PFSK-1 (cell line): Measurements from ENCODE around the gene SLC17A2.

Experiments
- FOXP2 ChIP-seq: optimal IDR thresholded peaks from 2 replicates; pipeline ENCODE3; 2011; ENCODE audit warnings: borderline replicate concordance, control low read depth, inconsistent platforms; ENCODE audit not compliant: insufficient read depth; ENCODE audit errors: extremely low read length, extremely low read depth
- POLR2AphosphoS5 ChIP-seq: IDR thresholded peaks from 2 replicates; pipeline ENCODE4 v1.6.1; 2012; ENCODE audit warnings: low read depth, mild to moderate bottlenecking, control low read depth, low read length, moderate library complexity
- SIN3A ChIP-seq: IDR thresholded peaks from 2 replicates; pipeline ENCODE4 v1.6.1; 2012; ENCODE audit warnings: mild to moderate bottlenecking, low read length, moderate library complexity, borderline replicate concordance; ENCODE audit not compliant: insufficient read depth
- TAF1 ChIP-seq: IDR thresholded peaks from 2 replicates; pipeline ENCODE4 v1.6.1; 2012; ENCODE audit warnings: low read length, control low read depth, borderline replicate concordance; ENCODE audit not compliant: insufficient read depth
- TF ChIP-seq, protein P1 (sequence below), 2 experiments: IDR thresholded peaks; 2 replicates each; pipeline versions ENCODE4 v1.6.1 to v1.8.0; 2011 to 2012; ENCODE audit warnings: low read depth in 2 of 2, low read length in 2 of 2, control low read depth in 1 of 2, inconsistent platforms in 1 of 2, mild to moderate bottlenecking in 1 of 2, moderate library complexity in 1 of 2; ENCODE audit not compliant: insufficient read depth in 1 of 2

SLC17A2 gene

DNA sequence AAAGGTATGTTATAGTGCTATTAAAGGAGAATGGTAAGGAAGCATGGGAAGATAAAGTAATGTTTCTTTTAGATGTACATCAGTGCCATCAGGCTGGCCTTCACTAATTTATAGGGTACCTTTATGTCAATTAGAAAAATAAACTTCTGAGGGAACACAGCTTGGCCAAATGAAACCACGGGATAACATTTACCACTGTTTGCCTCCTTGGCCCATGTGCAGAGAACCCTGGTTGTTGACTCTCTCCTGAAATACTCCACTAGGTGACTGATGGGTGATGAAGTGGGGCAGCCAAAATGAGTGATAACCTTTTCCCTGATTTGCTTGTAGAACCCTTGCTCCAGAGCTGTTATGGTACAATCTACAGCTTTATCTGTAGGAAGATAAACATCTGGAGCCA lies 41.6 kb upstream of the SLC17A2 start:
- no peak for TF ChIP-seq POLR2AphosphoS5
- TF ChIP-seq, protein P1, sequence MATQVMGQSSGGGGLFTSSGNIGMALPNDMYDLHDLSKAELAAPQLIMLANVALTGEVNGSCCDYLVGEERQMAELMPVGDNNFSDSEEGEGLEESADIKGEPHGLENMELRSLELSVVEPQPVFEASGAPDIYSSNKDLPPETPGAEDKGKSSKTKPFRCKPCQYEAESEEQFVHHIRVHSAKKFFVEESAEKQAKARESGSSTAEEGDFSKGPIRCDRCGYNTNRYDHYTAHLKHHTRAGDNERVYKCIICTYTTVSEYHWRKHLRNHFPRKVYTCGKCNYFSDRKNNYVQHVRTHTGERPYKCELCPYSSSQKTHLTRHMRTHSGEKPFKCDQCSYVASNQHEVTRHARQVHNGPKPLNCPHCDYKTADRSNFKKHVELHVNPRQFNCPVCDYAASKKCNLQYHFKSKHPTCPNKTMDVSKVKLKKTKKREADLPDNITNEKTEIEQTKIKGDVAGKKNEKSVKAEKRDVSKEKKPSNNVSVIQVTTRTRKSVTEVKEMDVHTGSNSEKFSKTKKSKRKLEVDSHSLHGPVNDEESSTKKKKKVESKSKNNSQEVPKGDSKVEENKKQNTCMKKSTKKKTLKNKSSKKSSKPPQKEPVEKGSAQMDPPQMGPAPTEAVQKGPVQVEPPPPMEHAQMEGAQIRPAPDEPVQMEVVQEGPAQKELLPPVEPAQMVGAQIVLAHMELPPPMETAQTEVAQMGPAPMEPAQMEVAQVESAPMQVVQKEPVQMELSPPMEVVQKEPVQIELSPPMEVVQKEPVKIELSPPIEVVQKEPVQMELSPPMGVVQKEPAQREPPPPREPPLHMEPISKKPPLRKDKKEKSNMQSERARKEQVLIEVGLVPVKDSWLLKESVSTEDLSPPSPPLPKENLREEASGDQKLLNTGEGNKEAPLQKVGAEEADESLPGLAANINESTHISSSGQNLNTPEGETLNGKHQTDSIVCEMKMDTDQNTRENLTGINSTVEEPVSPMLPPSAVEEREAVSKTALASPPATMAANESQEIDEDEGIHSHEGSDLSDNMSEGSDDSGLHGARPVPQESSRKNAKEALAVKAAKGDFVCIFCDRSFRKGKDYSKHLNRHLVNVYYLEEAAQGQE (IDR thresholded peaks at IDR 0.05; ENCODE audit: insufficient read depth in 1 of 2, low read depth in 2 of 2, low read length in 2 of 2): no peak
- no peak for TF ChIP-seq TAF1
- TF ChIP-seq FOXP2: no peak
- TF ChIP-seq SIN3A: no peak

DNA sequence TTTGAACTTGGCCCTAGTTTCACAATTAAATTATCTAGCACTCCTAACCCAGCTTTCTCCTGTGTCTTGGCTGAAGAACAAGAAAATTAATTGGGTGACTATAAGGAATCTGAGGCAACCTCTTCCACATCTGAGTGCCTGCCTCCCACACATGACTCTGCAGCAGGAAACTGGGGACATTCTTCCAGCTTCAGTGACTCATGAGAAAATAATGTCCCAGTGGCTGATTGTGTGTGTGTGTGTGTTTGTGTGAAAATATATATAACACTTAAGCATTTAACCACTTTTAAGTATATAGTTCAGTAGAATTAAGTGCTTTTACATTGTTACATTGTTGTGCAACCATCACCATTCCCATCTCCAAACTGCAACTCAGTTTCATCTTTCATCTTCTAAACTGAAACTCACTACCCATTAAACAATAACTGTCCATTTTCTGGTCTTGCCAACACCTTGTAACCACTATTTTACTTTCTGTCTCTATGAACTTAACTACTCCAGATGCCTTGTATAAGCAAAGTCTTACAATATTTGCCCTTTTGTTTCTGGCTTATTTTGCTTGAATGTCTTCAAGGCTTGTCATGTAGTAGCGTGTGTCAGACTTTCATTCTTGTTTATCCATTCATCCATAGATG lies 40.8 kb upstream of the SLC17A2 start:
- TF ChIP-seq FOXP2: no peak
- no peak for TF ChIP-seq SIN3A

DNA sequence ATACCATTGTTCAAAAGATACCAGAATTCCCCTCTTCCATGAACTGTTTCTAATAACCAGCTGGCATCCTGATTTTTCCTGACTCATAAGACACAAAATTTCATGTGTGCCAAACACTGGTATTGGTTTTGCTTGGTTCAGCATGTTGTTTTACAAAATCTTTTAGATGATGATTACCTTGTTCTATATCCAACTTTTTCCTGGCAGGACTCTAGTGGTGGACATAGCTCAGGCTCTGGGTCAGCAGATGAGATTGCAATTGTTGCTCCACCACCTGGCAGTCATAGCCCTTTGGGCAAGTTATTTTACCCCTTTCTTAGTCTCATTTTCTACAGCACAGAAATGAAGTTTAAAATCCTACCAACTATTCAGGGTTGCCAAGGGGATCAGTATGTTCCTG lies 38.3 kb upstream of the SLC17A2 start:
- TF ChIP-seq, protein P1 (IDR thresholded peaks at IDR 0.05; ENCODE audit: insufficient read depth in 1 of 2, low read depth in 2 of 2, low read length in 2 of 2): no peak
- TF ChIP-seq POLR2AphosphoS5 (no peak), SIN3A (no peak), FOXP2 (no peak), TAF1 (no peak)

DNA sequence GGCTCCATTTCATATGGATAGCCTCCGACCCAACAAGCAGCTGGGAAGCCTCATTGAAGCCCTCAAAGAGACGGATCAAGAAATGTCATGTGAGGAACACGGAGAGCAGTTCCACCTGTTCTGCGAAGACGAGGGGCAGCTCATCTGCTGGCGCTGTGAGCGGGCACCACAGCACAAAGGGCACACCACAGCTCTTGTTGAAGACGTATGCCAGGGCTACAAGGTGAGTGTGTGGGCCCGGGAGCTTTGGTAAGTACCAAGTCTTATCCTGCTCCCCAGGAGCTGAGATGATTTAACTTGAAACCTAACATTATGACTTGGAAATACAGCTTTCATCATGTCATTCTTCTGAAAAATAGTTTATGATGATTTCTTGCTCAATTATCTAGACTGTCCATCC lies 36.2 kb upstream of the SLC17A2 start:
- TF ChIP-seq, protein P1 (IDR thresholded peaks at IDR 0.05; ENCODE audit: insufficient read depth in 1 of 2, low read depth in 2 of 2, low read length in 2 of 2): no peak
- no peak for TF ChIP-seq POLR2AphosphoS5
- no peak for TF ChIP-seq FOXP2
- no peak for TF ChIP-seq TAF1
- no peak for TF ChIP-seq SIN3A

DNA sequence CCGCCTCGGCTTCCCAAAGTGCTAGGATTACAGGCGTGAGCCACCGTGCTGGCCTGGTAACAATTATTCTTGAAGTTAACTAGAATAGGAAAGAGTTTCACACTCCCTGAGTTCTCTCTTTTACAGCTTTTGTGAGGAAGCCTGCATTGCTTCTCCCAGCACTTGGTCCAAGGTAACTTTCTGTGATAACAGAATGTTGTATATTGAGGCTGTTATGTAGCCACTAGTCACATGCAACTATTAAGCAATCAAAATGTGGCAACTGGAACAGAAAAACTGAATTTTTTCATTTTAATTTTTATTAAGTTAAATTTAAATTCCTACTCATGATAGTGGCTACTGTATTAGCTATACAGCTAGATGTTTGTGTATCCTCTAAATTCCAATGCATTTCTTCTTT lies 34.6 kb upstream of the SLC17A2 start:
- TF ChIP-seq, protein P1 (IDR thresholded peaks at IDR 0.05; ENCODE audit: insufficient read depth in 1 of 2, low read depth in 2 of 2, low read length in 2 of 2): no peak
- no peak for TF ChIP-seq TAF1
- no peak for TF ChIP-seq SIN3A
- no peak for TF ChIP-seq FOXP2
- TF ChIP-seq POLR2AphosphoS5: no peak
